GM19395 (cell line): ENCODE data around the gene CHST9.
"Not testable (repeated sequence)": the region's sequence is repeated elsewhere in the genome, so short reads cannot be mapped to it uniquely, and the experiment has no call there.

Experiments
- ATAC-seq: cut with Tn5 transposase; IDR thresholded peaks from one replicate; pipeline ENCODE4 v1.9.1; 2021; ENCODE audit warnings: mild to moderate bottlenecking, moderate library complexity; ENCODE audit not compliant: unreplicated experiment

CHST9 gene

GRCh38 chr18:27009293-27009692 is 175.8 kb downstream of the CHST9 start:
- ATAC-seq, result no peak

- no peak for ATAC-seq
Observed at GRCh38 chr18:27008575-27008974, 176.5 kb downstream of the CHST9 start.

- ATAC-seq, result no peak
Observed at GRCh38 chr18:27007880-27008279, 177.2 kb downstream of the CHST9 start.

GRCh38 chr18:27005589-27005988 is 179.5 kb downstream of the CHST9 start:
- peak; percentile 65 for ATAC-seq

- no peak for ATAC-seq
Observed at GRCh38 chr18:27004056-27004829, 180.9 kb downstream of the CHST9 start.

GRCh38 chr18:26999797-27000196 is 185.3 kb downstream of the CHST9 start:
- no peak for ATAC-seq

GRCh38 chr18:26993568-26993967 is 191.5 kb downstream of the CHST9 start:
- ATAC-seq, result peak; percentile 69

GRCh38 chr18:26992926-26993325 is 192.2 kb downstream of the CHST9 start:
- peak; percentile 49 for ATAC-seq

- ATAC-seq, result no peak
Observed at GRCh38 chr18:26989842-26990241, 195.3 kb downstream of the CHST9 start.

- ATAC-seq, result no peak
Observed at GRCh38 chr18:26981360-26982082, 203.6 kb downstream of the CHST9 start.

- ATAC-seq, result peak; percentile 98
Observed at GRCh38 chr18:26978812-26979341, 206.2 kb downstream of the CHST9 start.

GRCh38 chr18:26977781-26978180 is 207.3 kb downstream of the CHST9 start:
- ATAC-seq, result no peak

GRCh38 chr18:26976206-26976605 is 208.9 kb downstream of the CHST9 start:
- ATAC-seq, result no peak

GRCh38 chr18:26972549-26972948 is 212.6 kb downstream of the CHST9 start:
- ATAC-seq, result not testable (repeated sequence)

- ATAC-seq, result no peak
Observed at GRCh38 chr18:26971409-26971808, 213.7 kb downstream of the CHST9 start.

- ATAC-seq, result no peak
Observed at GRCh38 chr18:26970637-26971036, 214.5 kb downstream of the CHST9 start.

- no peak for ATAC-seq
Observed at GRCh38 chr18:26965206-26965605, 219.9 kb downstream of the CHST9 start.

- ATAC-seq, result no peak
Observed at GRCh38 chr18:26963292-26963691, 221.8 kb downstream of the CHST9 start.

GRCh38 chr18:26961839-26962238 is 223.3 kb downstream of the CHST9 start:
- ATAC-seq, result no peak

- no peak for ATAC-seq
Observed at GRCh38 chr18:26960911-26961310, 224.2 kb downstream of the CHST9 start.

- ATAC-seq, result no peak
Observed at GRCh38 chr18:26956863-26957262, 228.2 kb downstream of the CHST9 start.

- ATAC-seq, result no peak
Observed at GRCh38 chr18:26948703-26949102, 236.4 kb downstream of the CHST9 start.
